K562 (cell line): ENCODE results near the gene KIF21A. TPM values are rescaled to one million over a fixed set of nuclear protein-coding genes. Genes with fewer than 3 reads are reported as not detected.

ENCODE experiments used
- ATAC-seq: fragments of 200-7000 bp; cut with Tn5 transposase; 3 replicates; pipeline ENCODE4 v1.9.1; 2020; ENCODE audit warnings: moderate library complexity
- BruUV-seq: library from RNA; stranded (reverse); fragments of 400-500 nt; replicated peaks from 2 replicates; lab custom pipeline; 2021; lab: Mats Ljungman, UMichigan
- CTCF ChIA-PET: fragments of 300-600 bp; formaldehyde crosslinking; extraction: SDS; loops from one replicate; lab custom pipeline; 2021; ENCODE audit warnings: low intra/inter-chr PET ratio; lab: Yijun Ruan, JAX
- POLR2A ChIA-PET: fragments of 300-600, 350-650 bp; sonication (Branson Sonifier 250); formaldehyde crosslinking; extraction: SDS; loops from one replicate; lab custom pipeline; 2021; ENCODE audit warnings: antibody characterized with exemption, inconsistent platforms; lab: Yijun Ruan, JAX
- DNase-seq, 4 experiments: peaks; one replicate each; pipeline versions ENCODE4 v3.0.0 to v3.0.0-alpha.2; 2011 to 2018; ENCODE audit warnings: low spot score in 3 of 4, mixed read lengths in 3 of 4; ENCODE audit errors: extremely low read depth in 1 of 4
- FAIRE-seq: peaks from 2 replicates; lab custom pipeline; 2011; peaks lifted over from hg19 to GRCh38; lab: Jason Lieb, UNC
- H2AFZ ChIP-seq: 2 replicates; pipeline ENCODE4 v1.6.0; 2011; ENCODE audit warnings: low read depth, low read length, control low read depth, inconsistent platforms
- H3K27ac ChIP-seq: fragments of 200-600 bp; 3 replicates; pipeline ENCODE4 v1.8.0; 2011; ENCODE audit warnings: low read depth, mild to moderate bottlenecking, control low read depth, inconsistent platforms, low read length, moderate library complexity, mixed read lengths; ENCODE audit errors: extremely low read depth
- H3K27me3 ChIP-seq, 2 experiments: fragments of 300-600 bp in 1 of 2; 2 replicates in 1 of 2; 3 replicates in 1 of 2; pipeline versions ENCODE4 v1.6.0 to v1.8.0; 2011; ENCODE audit warnings: inconsistent platforms in 2 of 2, low read length in 2 of 2, mild to moderate bottlenecking in 1 of 2, mixed read lengths in 1 of 2, moderate library complexity in 1 of 2; ENCODE audit not compliant: control insufficient read depth in 2 of 2, insufficient read depth in 2 of 2
- H3K36me3 ChIP-seq: fragments of 300-600 bp; 3 replicates; pipeline ENCODE4 v1.8.0; 2011; ENCODE audit warnings: mild to moderate bottlenecking, low read length, inconsistent platforms; ENCODE audit not compliant: control insufficient read depth, insufficient read depth
- H3K4me1 ChIP-seq, 2 experiments: fragments of 200-600 bp in 1 of 2; replicated peaks in 1 of 2; 2 replicates in 1 of 2; 3 replicates in 1 of 2; pipeline versions ENCODE4 v1.5.1 to v1.8.0; 2011; ENCODE audit warnings: inconsistent platforms in 2 of 2, low read length in 2 of 2, mild to moderate bottlenecking in 1 of 2, mixed read lengths in 1 of 2, moderate library complexity in 1 of 2; ENCODE audit not compliant: control insufficient read depth in 2 of 2, insufficient read depth in 2 of 2
- H3K4me2 ChIP-seq: 2 replicates; pipeline ENCODE4 v1.6.1; 2011; ENCODE audit warnings: low read length, control low read depth, inconsistent platforms, mixed read lengths; ENCODE audit not compliant: insufficient read depth
- H3K4me3 ChIP-seq: fragments of 200-600 bp; sonication (generic), shearing (Covaris generic); 2 replicates; pipeline ENCODE4 v1.5.1; 2016; ENCODE audit warnings: control low read depth, inconsistent platforms
- H3K79me2 ChIP-seq: fragments of 200-600 bp; 3 replicates; pipeline ENCODE4 v1.8.0; 2011; ENCODE audit warnings: low read length, inconsistent platforms; ENCODE audit not compliant: control insufficient read depth, insufficient read depth
- H3K9ac ChIP-seq, 2 experiments: 2 replicates each; pipeline versions ENCODE4 v1.6.0 to v1.6.1; 2011; ENCODE audit warnings: low read depth in 2 of 2, low read length in 2 of 2, control low read depth in 1 of 2, inconsistent platforms in 1 of 2, mild to moderate bottlenecking in 1 of 2, mixed read lengths in 1 of 2; ENCODE audit not compliant: insufficient read depth in 1 of 2
- H3K9me1 ChIP-seq: one replicate; pipeline ENCODE4 v1.6.0; 2011; ENCODE audit warnings: inconsistent platforms, mild to moderate bottlenecking, low read length, moderate library complexity; ENCODE audit not compliant: control insufficient read depth, insufficient read depth
- H3K9me3 ChIP-seq: replicated peaks from 2 replicates; pipeline ENCODE4 v1.5.1; 2011; ENCODE audit warnings: low read depth, low read length, inconsistent platforms; ENCODE audit not compliant: control insufficient read depth, insufficient read depth
- H4K20me1 ChIP-seq: replicated peaks from 2 replicates; pipeline ENCODE4 v1.6.1; 2011; ENCODE audit warnings: low read length, inconsistent platforms, mixed read lengths; ENCODE audit not compliant: control insufficient read depth, insufficient read depth
- ELF4 ChIP-seq: fragments of 450-650 bp; formaldehyde crosslinking; IDR thresholded peaks from 2 replicates; pipeline ENCODE4 v1.4.0; 2022; ENCODE audit warnings: missing genetic modification characterization
- HNRNPL ChIP-seq: fragments of 200-400 bp; formaldehyde crosslinking; IDR thresholded peaks from 2 replicates; pipeline ENCODE4 v1.6.1; 2017; ENCODE audit warnings: low read depth, mild to moderate bottlenecking, low read length
- KAT8 ChIP-seq: fragments of 450-650 bp; IDR thresholded peaks from 2 replicates; pipeline ENCODE4 v1.6.1; 2016; ENCODE audit warnings: low read depth, mild to moderate bottlenecking
- MYC ChIP-seq, 2 experiments: fragments of 250-450 bp in 1 of 2; sonication (Bioruptor Pico) in 1 of 2; IDR thresholded peaks; 2 replicates each; pipeline versions ENCODE4 v1.5.1 to v1.6.1; 2012 to 2021; ENCODE audit warnings: low read depth in 2 of 2, borderline replicate concordance in 1 of 2, improper control_type of control experiment in 1 of 2, low read length in 1 of 2, mild to moderate bottlenecking in 1 of 2, moderate library complexity in 1 of 2
- NFIC ChIP-seq: fragments of 450-650 bp; IDR thresholded peaks from 2 replicates; pipeline ENCODE4 v1.6.1; 2017; ENCODE audit warnings: mild to moderate bottlenecking, inconsistent platforms
- POLR2H ChIP-seq: IDR thresholded peaks from 2 replicates; pipeline ENCODE4 v1.6.1; 2016; ENCODE audit warnings: missing genetic modification characterization, low read depth, mild to moderate bottlenecking, control low read depth, missing compliant biosample characterization, moderate library complexity
- XRCC4 ChIP-seq: IDR thresholded peaks from one replicate; pipeline ENCODE4 v1.6.1; 2011; ENCODE audit not compliant: insufficient read depth, insufficient read length; ENCODE audit errors: extremely low read depth
- ZBTB17 ChIP-seq: fragments of 450-650 bp; formaldehyde crosslinking; IDR thresholded peaks from 2 replicates; pipeline ENCODE4 v1.4.0; 2020; ENCODE audit warnings: mild to moderate bottlenecking
- WGBS: fragments of 100-300 bp; shearing (Covaris generic); methylation state at CpG from one replicate; pipeline ENCODE4 v1.1.6; 2016; ENCODE audit warnings: low coverage, mixed read lengths; ENCODE audit not compliant: insufficient coverage; ENCODE audit errors: missing lambda C conversion rate; 5-methylcytosine and 5-hydroxymethylcytosine counted together
- in situ Hi-C: fragments of 300-500 bp; cut with MboI; formaldehyde crosslinking; loops from 4 replicates; pipeline ENCODE4 v1.15.0; 2018; ENCODE audit warnings: inconsistent platforms, mixed read lengths
- intact Hi-C: fragments of 100-400 bp; cut with micrococcal nuclease; formaldehyde crosslinking; loops from 2 replicates; pipeline ENCODE4 v1.14.2; 2022
- polyA plus RNA-seq, 8 experiments: library from polyadenylated mRNA; depleted of rRNA in 4 of 8; stranded (reverse) in 5 of 8; unstranded in 3 of 8; fragments of >200 nt; fragmentation: Nextera tagmentation in 2 of 8; fragmentation: Illumina TruSeq in 1 of 8; extraction: Ambion mirVana in 2 of 8; extraction: Trizol in 1 of 8; gene quantifications; 2 replicates each; pipeline versions ENCODE4 v1.2.1 to v1.2.3, GENCODE V29; 2011 to 2014; ENCODE audit warnings: inconsistent platforms in 1 of 8, missing spikeins in 1 of 8
- total RNA-seq, 7 experiments: library from RNA; depleted of rRNA in 6 of 7; stranded (reverse); fragments of >200 nt in 6 of 7; fragmentation: Illumina TruSeq in 2 of 7; extraction: Trizol in 2 of 7; gene quantifications; 2 replicates each; pipeline versions ENCODE4 v1.2.1 to v1.2.3, GENCODE V29; 2011 to 2021; ENCODE audit warnings: low replicate concordance in 1 of 7
- TF ChIP-seq, protein P1 (sequence below), 2 experiments: fragments of 450-650 bp in 1 of 2; sonication (generic) in 1 of 2; formaldehyde crosslinking; conservative IDR thresholded peaks; 2 replicates each; pipeline versions ENCODE4 v1.4.0 to v1.8.1; 2020 to 2022; ENCODE audit warnings: mild to moderate bottlenecking in 1 of 2, missing genetic modification reagents in 1 of 2

The KIF21A gene
- total and polyA plus RNA-seq, 9 of the 15 experiments (the other 6 are each of a cell fraction or from before 2014, with no cell fraction given): 17.7 to 45.0 (median 30.3) TPM

DNA sequence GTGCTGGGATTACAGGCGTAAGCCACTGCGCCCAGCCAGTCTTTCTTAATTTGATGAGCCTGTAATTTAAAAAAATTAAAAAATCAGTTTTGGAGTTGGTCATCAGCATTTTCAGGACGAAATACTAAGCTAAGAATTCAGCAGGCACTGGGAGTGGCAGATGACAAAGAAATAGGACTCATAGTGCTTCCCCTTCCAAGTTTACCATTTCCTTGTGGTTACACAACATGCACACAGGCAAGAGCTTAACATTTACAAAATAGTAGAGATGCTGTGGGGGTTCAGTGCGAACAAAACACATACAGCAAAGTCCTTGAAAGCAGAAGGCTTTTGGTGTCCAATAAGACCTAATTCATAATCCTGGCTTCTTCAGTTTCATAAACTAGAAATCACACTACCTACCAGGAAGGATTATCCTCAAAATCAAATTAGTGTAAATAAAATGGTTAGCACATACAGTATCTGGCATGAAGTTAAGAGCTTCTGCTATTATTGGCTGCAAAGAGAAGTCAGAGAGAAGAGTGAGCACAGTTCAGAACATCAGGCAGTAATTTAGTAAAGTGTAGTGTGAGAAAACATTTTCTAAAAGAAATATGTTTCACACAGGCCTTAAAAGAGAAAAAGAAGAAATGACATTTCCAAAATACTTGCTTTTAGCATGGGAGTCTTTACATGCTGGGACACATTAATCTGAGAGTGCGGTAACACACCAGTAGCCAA lies 22.2 kb upstream of the KIF21A start:
- Histone ChIP-seq H4K20me1 (no peaks in the 10 kb centered on the region), H2AFZ (no peak overlapping the region), H3K36me3 (no peaks in the 10 kb centered on the region), H3K79me2 (no peaks in the 10 kb centered on the region), H3K4me1 (no peaks in the 10 kb centered on the region), H3K4me3 (no peak overlapping the region), H3K27ac (no peak overlapping the region), H3K9ac (no peak overlapping the region), H3K4me2 (no peak overlapping the region), H3K9me1 (no peaks in the 10 kb centered on the region), H3K27me3 (no peaks in the 10 kb centered on the region), H3K9me3 (no peaks in the 10 kb centered on the region)
- FAIRE-seq (no peak), DNase-seq (no peak), ATAC-seq (no peak)
- ChIA-PET CTCF (no interaction called here), POLR2A (no interaction called here)
- intact Hi-C loops: no loop called here
- WGBS: 62% methylated on average over 5 of the region's 5 CpGs
- TF ChIP-seq ZBTB17 (CRISPR knock-in tag) (no peak), POLR2H (tag) (no peak), NFIC (no peak), KAT8 (no peak), XRCC4 (no peak), MYC (IDR thresholded peaks at IDR 0.05; ENCODE audit: low read depth, low read length) (no peak), MYC (CRISPR knock-in tag; IDR thresholded peaks at IDR 0.05; ENCODE audit: borderline replicate concordance, low read depth) (no peak), HNRNPL (no peak), ELF4 (CRISPR knock-in tag) (no peak)
- TF ChIP-seq, protein P1, sequence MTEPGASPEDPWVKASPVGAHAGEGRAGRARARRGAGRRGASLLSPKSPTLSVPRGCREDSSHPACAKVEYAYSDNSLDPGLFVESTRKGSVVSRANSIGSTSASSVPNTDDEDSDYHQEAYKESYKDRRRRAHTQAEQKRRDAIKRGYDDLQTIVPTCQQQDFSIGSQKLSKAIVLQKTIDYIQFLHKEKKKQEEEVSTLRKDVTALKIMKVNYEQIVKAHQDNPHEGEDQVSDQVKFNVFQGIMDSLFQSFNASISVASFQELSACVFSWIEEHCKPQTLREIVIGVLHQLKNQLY (CRISPR knock-in tag; conservative IDR thresholded peaks at IDR 0.05): no peak
- no TSS peak for BruUV-seq
- in situ Hi-C loops: no loop called here
